Subcutaneous abdominal adipose tissue (tissue), 5 donors: ENCODE measurements around the gene SEMA3F.

Source experiments
- H3K27ac ChIP-seq: one replicate; pipeline ENCODE4 v1.7.0; 2013; ENCODE audit warnings: low read depth, mild to moderate bottlenecking, inconsistent platforms, low read length, moderate library complexity
- H3K27me3 ChIP-seq, 5 donors: one replicate each; pipeline ENCODE4 v1.7.0; 2013; ENCODE audit warnings: low read length in 5 of 5, inconsistent platforms in 1 of 5; ENCODE audit not compliant: control insufficient read depth in 5 of 5, insufficient read depth in 4 of 5
- H3K36me3 ChIP-seq, 5 donors: one replicate each; pipeline ENCODE4 v1.7.0; 2013; ENCODE audit warnings: low read length in 5 of 5; ENCODE audit not compliant: control insufficient read depth in 5 of 5, insufficient read depth in 5 of 5
- H3K4me1 ChIP-seq, 5 donors: one replicate each; pipeline ENCODE4 v1.7.0; 2013; ENCODE audit warnings: low read length in 5 of 5, mild to moderate bottlenecking in 3 of 5, moderate library complexity in 1 of 5; ENCODE audit not compliant: control insufficient read depth in 5 of 5, insufficient read depth in 5 of 5
- H3K4me3 ChIP-seq, 5 donors: one replicate each; pipeline ENCODE4 v1.7.0; 2013; ENCODE audit warnings: low read length in 5 of 5, low read depth in 1 of 5
- H3K9ac ChIP-seq, 5 donors: one replicate each; pipeline ENCODE4 v1.7.0; 2013; ENCODE audit warnings: low read length in 5 of 5, mild to moderate bottlenecking in 4 of 5, moderate library complexity in 3 of 5
- H3K9me3 ChIP-seq, 5 donors: one replicate each; pipeline ENCODE4 v1.7.0; 2013; ENCODE audit warnings: low read length in 5 of 5; ENCODE audit not compliant: control insufficient read depth in 5 of 5
- donor health status: healthy.
- donor health status: healthy.
- donor health status: healthy.
- donor health status: healthy.
- donor health status: healthy.

SEMA3F gene

GRCh38 chr3:50236484-50237132 lies 81.5 kb downstream of the SEMA3F start:
- Histone ChIP-seq H3K9ac (peak overlapping the region; percentile 89 to 98 (median 92)), H3K27ac (peak overlapping the region; percentile 85), H3K4me3 (peak overlapping the region; percentile 86 to 99 (median 95)), H3K4me1 (peaks cover 11 to 68% (median 64%) of the 10 kb centered on the region in 5 donors), H3K36me3 (peaks cover 0 to 16% (median 7%) of the 10 kb centered on the region in 5 donors), H3K9me3 (no peaks in the 10 kb centered on the region), H3K27me3 (no peaks in the 10 kb centered on the region)

GRCh38 chr3:50237133-50237651 lies 82.1 kb downstream of the SEMA3F start:
- Histone ChIP-seq H3K4me3 (peak overlapping the region; percentile 86 to 99 (median 95)), H3K9ac (peak overlapping the region; percentile 89 to 98 (median 92)), H3K9me3 (no peaks in the 10 kb centered on the region), H3K27me3 (no peaks in the 10 kb centered on the region), H3K36me3 (peaks cover 0 to 16% (median 7%) of the 10 kb centered on the region in 5 donors), H3K27ac (peak overlapping the region; percentile 85), H3K4me1 (peaks cover 12 to 73% (median 70%) of the 10 kb centered on the region in 5 donors)

GRCh38 chr3:50237754-50238548 lies 82.8 kb downstream of the SEMA3F start:
- Histone ChIP-seq H3K4me3 (peak overlapping the region; percentile 86 to 99 (median 95)), H3K27me3 (no peaks in the 10 kb centered on the region), H3K4me1 (peaks cover 16 to 80% (median 78%) of the 10 kb centered on the region in 5 donors), H3K36me3 (peaks cover 0 to 16% (median 7%) of the 10 kb centered on the region in 5 donors), H3K9me3 (no peaks in the 10 kb centered on the region), H3K27ac (peak overlapping the region; percentile 85), H3K9ac (peak overlapping the region; percentile 89 to 98 (median 92))

- Histone ChIP-seq H3K36me3 (peaks cover 0 to 16% (median 7%) of the 10 kb centered on the region in 5 donors), H3K27ac (peak overlapping the region; percentile 92), H3K27me3 (no peaks in the 10 kb centered on the region), H3K9me3 (no peaks in the 10 kb centered on the region), H3K9ac (peak overlapping the region; percentile 31 to 98 (median 92)), H3K4me3 (peak overlapping the region; percentile 86 to 99 (median 92)), H3K4me1 (peaks cover 16 to 85% (median 83%) of the 10 kb centered on the region in 5 donors)
Measured at GRCh38 chr3:50238549-50239026, 83.5 kb downstream of the SEMA3F start.
